Mesenteric fat pad (tissue), 1 donor: Measurements from ENCODE around the gene DNAL4. TPM values are rescaled to one million over a fixed set of nuclear protein-coding genes. Genes with fewer than 3 reads are reported as not detected.

ENCODE experiments used
- total RNA-seq: library from RNA; stranded (reverse); fragmentation: NEBNext Ultra II Directional; extraction: Animal tissue kit (Norgen Biotek cat#: 25700); gene quantifications from one replicate; pipeline ENCODE4 v1.2.1, GENCODE V29; 2021
- donor health status: DM: yes; HTN: yes; CAD: no.

The DNAL4 gene
- total RNA-seq, 1 donor from 2014 or later = 7.2 TPM

Other genes with a start within 250 kb of the DNAL4 start
- gene DMC1, start 224.0 kb downstream of the DNAL4 start, total RNA-seq = 0.22 TPM
- 0.22 TPM for gene FAM227A, start 137.8 kb downstream of the DNAL4 start, total RNA-seq
- 18.9 TPM for gene CBY1, start 137.5 kb downstream of the DNAL4 start, total RNA-seq
- 71.1 TPM for gene TOMM22, start 112.2 kb downstream of the DNAL4 start, total RNA-seq
- 53.8 TPM for gene JOSD1, start 93.2 kb downstream of the DNAL4 start, total RNA-seq
- 40.4 TPM for gene GTPBP1, start 88.2 kb downstream of the DNAL4 start, total RNA-seq
- gene SUN2, start 38.1 kb downstream of the DNAL4 start, total RNA-seq = 286 TPM
- gene NPTXR, start 49.9 kb upstream of the DNAL4 start, total RNA-seq = 5.5 TPM
- 57.4 TPM for gene CBX6, start 78.1 kb upstream of the DNAL4 start, total RNA-seq
- gene APOBEC3A, start 163.5 kb upstream of the DNAL4 start, total RNA-seq = 17.5 TPM
- 0.58 TPM for gene APOBEC3B, start 188.2 kb upstream of the DNAL4 start, total RNA-seq
- 13.3 TPM for gene APOBEC3C, start 220.1 kb upstream of the DNAL4 start, total RNA-seq
- 3.2 TPM for gene APOBEC3D, start 227.0 kb upstream of the DNAL4 start, total RNA-seq
- gene APOBEC3F, start 246.7 kb upstream of the DNAL4 start, total RNA-seq = 2.5 TPM